Uterus (tissue), 4 donors: ENCODE results near the gene DCAF8. TPM values are rescaled to one million over a fixed set of nuclear protein-coding genes. Genes with fewer than 3 reads are reported as not detected.
A peak's percentile ranks its signal among the peaks of the same experiment; 100 is the strongest.

Experiments used
- DNase-seq, 2 donors: peaks; one replicate each; pipeline ENCODE4 v3.0.0-alpha.2; 2019 to 2020
- H3K27ac ChIP-seq, 2 donors: fragments of 200-600 bp; sonication (generic); 1 replicate in 1 of 2; 2 replicates in 1 of 2; pipeline ENCODE4 v1.5.1; 2016 to 2018
- H3K27me3 ChIP-seq, 2 donors: fragments of 200-600 bp; sonication (generic); one replicate each; pipeline ENCODE4 v1.5.1; 2018 to 2019; ENCODE audit warnings: control low read depth in 1 of 2
- H3K36me3 ChIP-seq, 2 donors: fragments of 200-600 bp; sonication (generic); one replicate each; pipeline ENCODE4 v1.5.1; 2019; ENCODE audit warnings: control low read depth in 1 of 2
- H3K4me1 ChIP-seq, 2 donors: fragments of 200-600 bp; sonication (generic); one replicate each; pipeline ENCODE4 v1.5.1; 2018 to 2019; ENCODE audit warnings: control low read depth in 1 of 2
- H3K4me3 ChIP-seq, 2 donors: fragments of 200-600 bp; sonication (generic); 1 replicate in 1 of 2; 2 replicates in 1 of 2; pipeline ENCODE4 v1.5.1; 2018 to 2019; ENCODE audit warnings: mild to moderate bottlenecking in 1 of 2
- H3K9me3 ChIP-seq, 2 donors: fragments of 200-600 bp; sonication (generic); one replicate each; pipeline ENCODE4 v1.5.1; 2019; ENCODE audit warnings: control low read depth in 1 of 2
- POLR2A ChIP-seq, 2 donors: fragments of 450-650 bp; IDR thresholded peaks; one replicate each; pipeline ENCODE4 v1.6.1; 2016; ENCODE audit warnings: antibody characterized with exemption in 2 of 2, mild to moderate bottlenecking in 1 of 2, moderate library complexity in 1 of 2
- intact Hi-C: fragments of 100-400 bp; cut with DNase I; formaldehyde crosslinking; loops from one replicate; pipeline ENCODE4 v1.15.1; 2023; ENCODE audit warnings: low total_unique reads
- total RNA-seq, 4 donors: library from RNA; depleted of rRNA in 3 of 4; stranded (reverse); fragments of >200 nt in 3 of 4; gene quantifications; one replicate each; pipeline versions ENCODE4 v1.1.0 to v1.2.4, GENCODE V29; 2014 to 2023
- TF ChIP-seq, protein P1 (sequence below), 4 experiments: fragments of 200-600 bp in 2 of 4; fragments of 450-650 bp in 2 of 4; sonication (generic) in 2 of 4; IDR thresholded peaks; one replicate each; pipeline ENCODE4 v1.5.1; 2016 to 2019; ENCODE audit warnings: antibody characterized with exemption in 4 of 4, mild to moderate bottlenecking in 2 of 4, moderate library complexity in 1 of 4
- donor health status: DM: yes; HTN: yes; CAD: no.

The DCAF8 gene
- total RNA-seq, 4 donors from 2014 or later = 36.8 to 167 (median 94.8) TPM

DNA sequence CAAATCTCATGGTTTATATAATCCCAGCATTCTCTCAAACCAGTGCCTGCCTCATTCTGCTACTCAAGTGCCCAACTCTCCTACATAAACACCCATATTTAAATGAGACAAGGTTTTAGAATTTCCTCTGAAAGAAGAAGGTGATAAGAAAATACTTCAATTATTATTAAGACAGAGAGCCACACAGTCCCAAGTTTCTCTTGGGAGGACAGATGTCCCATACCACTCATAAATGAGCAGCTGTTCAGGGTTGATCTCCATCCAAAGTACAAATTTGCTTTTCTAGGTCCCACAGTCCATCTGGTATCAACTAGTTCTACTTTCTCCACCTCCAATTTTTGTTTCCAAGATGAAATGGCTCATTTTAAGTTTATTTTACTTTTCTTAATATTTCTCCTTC lies 11.3 kb downstream of the DCAF8 start:
- Histone ChIP-seq H3K27me3 (no peaks in the 10 kb centered on the region), H3K27ac (peak overlapping the region in 1 of 2 donors; percentile 24), H3K9me3 (no peaks in the 10 kb centered on the region), H3K4me3 (no peak overlapping the region), H3K36me3 (no peaks in the 10 kb centered on the region), H3K4me1 (peaks cover 0 to 5% of the 10 kb centered on the region in 2 donors)
- DNase-seq = no peak
- intact Hi-C loops = loop anchor here (10.0 kb wide), 1 partner anchor 56 kb away; the partner anchor contains the start of gene CASQ1
- TF ChIP-seq, protein P1, sequence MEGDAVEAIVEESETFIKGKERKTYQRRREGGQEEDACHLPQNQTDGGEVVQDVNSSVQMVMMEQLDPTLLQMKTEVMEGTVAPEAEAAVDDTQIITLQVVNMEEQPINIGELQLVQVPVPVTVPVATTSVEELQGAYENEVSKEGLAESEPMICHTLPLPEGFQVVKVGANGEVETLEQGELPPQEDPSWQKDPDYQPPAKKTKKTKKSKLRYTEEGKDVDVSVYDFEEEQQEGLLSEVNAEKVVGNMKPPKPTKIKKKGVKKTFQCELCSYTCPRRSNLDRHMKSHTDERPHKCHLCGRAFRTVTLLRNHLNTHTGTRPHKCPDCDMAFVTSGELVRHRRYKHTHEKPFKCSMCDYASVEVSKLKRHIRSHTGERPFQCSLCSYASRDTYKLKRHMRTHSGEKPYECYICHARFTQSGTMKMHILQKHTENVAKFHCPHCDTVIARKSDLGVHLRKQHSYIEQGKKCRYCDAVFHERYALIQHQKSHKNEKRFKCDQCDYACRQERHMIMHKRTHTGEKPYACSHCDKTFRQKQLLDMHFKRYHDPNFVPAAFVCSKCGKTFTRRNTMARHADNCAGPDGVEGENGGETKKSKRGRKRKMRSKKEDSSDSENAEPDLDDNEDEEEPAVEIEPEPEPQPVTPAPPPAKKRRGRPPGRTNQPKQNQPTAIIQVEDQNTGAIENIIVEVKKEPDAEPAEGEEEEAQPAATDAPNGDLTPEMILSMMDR (IDR thresholded peaks at IDR 0.05) = no peak
- TF ChIP-seq POLR2A (IDR thresholded peaks at IDR 0.05) = no peak

GRCh38 chr1:160247053-160247452 lies 15.3 kb downstream of the DCAF8 start:
- Histone ChIP-seq H3K27me3 (no peaks in the 10 kb centered on the region), H3K4me1 (peaks cover 0 to 5% of the 10 kb centered on the region in 2 donors), H3K36me3 (no peaks in the 10 kb centered on the region), H3K9me3 (no peaks in the 10 kb centered on the region), H3K27ac (no peak overlapping the region), H3K4me3 (no peak overlapping the region)
- intact Hi-C loops = no loop called here
- DNase-seq = no peak
- TF ChIP-seq POLR2A (IDR thresholded peaks at IDR 0.05) = no peak

- Histone ChIP-seq H3K9me3 (no peaks in the 10 kb centered on the region), H3K4me1 (peaks cover 0 to 5% of the 10 kb centered on the region in 2 donors), H3K27ac (no peak overlapping the region), H3K4me3 (no peak overlapping the region), H3K27me3 (no peaks in the 10 kb centered on the region), H3K36me3 (no peaks in the 10 kb centered on the region)
- DNase-seq = no peak
- TF ChIP-seq POLR2A (IDR thresholded peaks at IDR 0.05) = no peak
- TF ChIP-seq, protein P1 (IDR thresholded peaks at IDR 0.05) = no peak
- intact Hi-C loops = no loop called here
Observed at GRCh38 chr1:160245434-160245833, 16.9 kb downstream of the DCAF8 start.

- Histone ChIP-seq H3K36me3 (no peaks in the 10 kb centered on the region), H3K9me3 (no peaks in the 10 kb centered on the region), H3K27me3 (no peaks in the 10 kb centered on the region), H3K4me1 (peaks cover 0 to 5% of the 10 kb centered on the region in 2 donors), H3K4me3 (no peak overlapping the region), H3K27ac (no peak overlapping the region)
- no peak for TF ChIP-seq POLR2A (IDR thresholded peaks at IDR 0.05)
- TF ChIP-seq, protein P1 (IDR thresholded peaks at IDR 0.05) = no peak
- intact Hi-C loops = no loop called here
- DNase-seq = no peak
Observed at GRCh38 chr1:160244209-160244608, 18.1 kb downstream of the DCAF8 start.

- Histone ChIP-seq H3K27ac (no peak overlapping the region), H3K36me3 (no peaks in the 10 kb centered on the region), H3K4me1 (peaks cover 0 to 5% of the 10 kb centered on the region in 2 donors), H3K4me3 (no peak overlapping the region), H3K27me3 (no peaks in the 10 kb centered on the region), H3K9me3 (no peaks in the 10 kb centered on the region)
- TF ChIP-seq, protein P1 (IDR thresholded peaks at IDR 0.05) = no peak
- no peak for TF ChIP-seq POLR2A (IDR thresholded peaks at IDR 0.05)
- intact Hi-C loops = no loop called here
- no peak for DNase-seq
Observed at GRCh38 chr1:160243767-160244166, 18.6 kb downstream of the DCAF8 start.
